Raji (cell line): ENCODE data around the gene BLOC1S6.

ENCODE experiments used
- POLR2A ChIP-seq: IDR thresholded peaks from 2 replicates; pipeline ENCODE4 v1.6.1; 2011; ENCODE audit warnings: low read depth, low read length, control low read depth; ENCODE audit not compliant: insufficient read depth

BLOC1S6 gene

DNA sequence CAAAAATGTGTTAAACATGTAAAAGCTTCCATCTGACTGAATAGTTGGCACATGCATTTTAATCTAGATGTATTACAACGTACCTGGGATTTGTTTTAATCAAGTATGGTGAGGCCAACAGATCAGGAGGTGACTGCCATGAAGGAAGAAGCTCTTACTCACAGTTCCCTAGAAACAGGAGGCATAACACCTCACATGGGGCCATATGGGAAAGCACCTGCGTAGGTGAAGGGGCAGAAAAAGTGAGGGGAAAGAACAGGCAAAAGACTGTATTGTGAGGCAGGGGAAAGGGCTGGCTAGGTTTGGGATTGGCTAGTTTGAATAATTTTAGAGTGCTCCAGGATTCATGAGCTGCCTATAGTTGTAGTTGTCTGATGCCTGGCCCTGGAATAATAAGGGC, 57.3 kb downstream of the BLOC1S6 start:
- no peak for TF ChIP-seq POLR2A

DNA sequence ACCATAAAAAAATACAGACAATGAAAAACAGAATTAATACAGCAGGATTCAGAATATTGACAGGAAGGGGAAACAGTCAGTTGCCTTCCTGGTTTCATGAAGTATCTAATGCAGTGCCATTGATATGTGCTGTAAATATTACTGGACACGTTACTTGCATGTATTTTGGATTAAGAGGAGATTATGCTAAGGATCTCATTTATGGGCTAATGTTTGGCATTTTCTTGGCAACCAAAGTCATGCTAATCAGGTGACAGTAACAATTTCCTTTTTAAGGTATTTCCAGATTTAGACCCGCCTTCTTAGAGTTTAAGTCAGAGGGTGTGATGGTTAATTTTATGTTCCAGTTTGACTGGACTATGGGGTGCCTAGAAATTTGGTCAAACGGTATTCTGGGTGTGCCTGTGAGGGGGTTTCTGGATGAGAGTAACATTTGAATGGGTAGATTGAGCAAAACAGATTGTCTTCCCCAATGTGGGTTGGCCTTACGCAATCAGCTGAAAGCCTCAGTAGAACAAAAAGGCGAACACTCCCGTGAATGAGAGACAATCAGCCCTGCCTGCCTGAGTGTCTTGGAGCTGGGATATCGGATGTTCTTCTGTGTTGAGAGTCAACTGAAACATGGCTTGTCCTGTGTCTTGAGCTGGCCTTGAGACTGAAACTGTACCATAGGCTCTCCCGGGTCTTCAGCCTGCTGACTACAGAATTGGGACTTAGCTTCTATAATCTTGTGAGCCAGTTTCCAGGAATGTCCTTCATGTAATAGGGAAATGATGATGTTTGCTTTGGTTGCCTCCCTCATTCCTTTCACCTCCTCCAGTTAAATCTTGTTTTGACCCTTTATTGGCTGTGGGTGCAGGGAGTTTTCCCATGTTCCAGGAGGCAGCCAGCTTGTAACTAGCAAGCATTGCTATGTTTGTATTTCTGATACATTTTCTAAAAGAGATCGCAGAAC, 58.1 kb downstream of the BLOC1S6 start:
- no peak for TF ChIP-seq POLR2A

DNA sequence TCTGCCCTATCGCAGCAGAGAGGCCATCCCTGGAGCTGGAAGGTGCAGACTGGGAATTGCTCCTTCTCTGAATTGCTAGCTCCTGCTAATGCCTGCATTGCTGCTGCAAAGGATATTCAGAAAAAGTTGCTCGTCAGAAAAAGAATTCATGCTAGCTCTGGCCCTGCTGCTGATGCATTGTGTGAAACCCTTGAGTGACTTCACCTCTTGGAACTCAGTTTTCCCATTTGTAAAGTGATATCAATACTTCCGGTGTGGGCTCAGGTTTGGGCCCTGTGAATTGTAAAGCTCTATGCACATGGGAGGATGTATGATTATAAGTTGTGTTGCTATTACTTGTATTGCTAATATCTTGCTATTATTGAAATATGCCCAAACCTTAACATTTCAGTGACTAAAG, 59.0 kb downstream of the BLOC1S6 start:
- TF ChIP-seq POLR2A, result no peak

DNA sequence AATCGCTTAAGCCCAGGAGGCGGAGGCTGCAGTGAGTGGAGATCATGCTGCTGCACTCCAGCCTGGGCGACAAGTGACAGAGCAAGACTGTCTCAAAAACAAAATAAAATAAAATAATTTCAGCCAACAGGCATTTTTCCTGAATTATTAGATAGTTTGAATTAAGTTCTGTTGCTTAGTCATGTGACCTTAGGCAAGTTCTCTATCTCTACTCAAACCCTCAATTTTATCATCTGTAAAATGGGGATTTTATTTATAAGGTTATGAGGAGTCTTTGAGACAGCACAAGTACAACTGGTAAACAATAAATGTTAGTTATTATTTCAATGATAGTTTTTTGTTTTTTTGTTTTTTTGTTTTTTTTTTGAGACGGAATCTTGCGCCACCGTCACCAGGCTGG, 60.6 kb downstream of the BLOC1S6 start:
- no peak for TF ChIP-seq POLR2A

DNA sequence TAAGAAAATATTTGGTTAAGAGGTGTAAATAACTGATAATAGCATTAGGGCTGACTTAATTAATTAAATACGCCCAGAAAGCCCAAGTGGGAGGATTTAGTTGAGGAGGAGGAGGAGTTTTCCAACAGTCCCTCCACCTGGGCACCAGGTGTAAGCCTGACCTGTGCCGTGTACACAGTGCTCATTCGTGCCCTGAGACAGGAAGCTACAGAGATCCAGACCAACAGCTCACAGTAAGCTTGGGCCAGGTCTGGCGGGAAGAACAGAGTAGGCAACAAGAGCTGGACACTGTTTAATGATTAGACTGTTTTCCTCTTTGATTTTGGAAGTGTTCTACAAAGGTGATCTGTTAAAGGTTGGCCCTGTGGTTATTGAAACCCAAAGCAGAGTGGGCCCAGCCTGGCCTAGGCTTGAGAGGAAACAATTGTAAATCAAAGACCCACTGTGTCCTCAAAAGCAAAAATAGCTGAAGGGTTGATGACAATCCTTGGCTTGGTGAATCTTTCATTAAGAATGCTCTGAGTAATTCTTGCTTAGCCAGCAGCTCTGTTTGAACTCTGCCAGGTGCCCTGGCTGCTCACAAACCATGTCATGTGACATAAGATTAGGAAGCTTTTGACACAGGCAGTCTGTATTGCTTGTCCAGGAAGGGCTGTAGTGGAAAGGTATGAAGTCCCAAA, 61.5 kb downstream of the BLOC1S6 start:
- no peak for TF ChIP-seq POLR2A

DNA sequence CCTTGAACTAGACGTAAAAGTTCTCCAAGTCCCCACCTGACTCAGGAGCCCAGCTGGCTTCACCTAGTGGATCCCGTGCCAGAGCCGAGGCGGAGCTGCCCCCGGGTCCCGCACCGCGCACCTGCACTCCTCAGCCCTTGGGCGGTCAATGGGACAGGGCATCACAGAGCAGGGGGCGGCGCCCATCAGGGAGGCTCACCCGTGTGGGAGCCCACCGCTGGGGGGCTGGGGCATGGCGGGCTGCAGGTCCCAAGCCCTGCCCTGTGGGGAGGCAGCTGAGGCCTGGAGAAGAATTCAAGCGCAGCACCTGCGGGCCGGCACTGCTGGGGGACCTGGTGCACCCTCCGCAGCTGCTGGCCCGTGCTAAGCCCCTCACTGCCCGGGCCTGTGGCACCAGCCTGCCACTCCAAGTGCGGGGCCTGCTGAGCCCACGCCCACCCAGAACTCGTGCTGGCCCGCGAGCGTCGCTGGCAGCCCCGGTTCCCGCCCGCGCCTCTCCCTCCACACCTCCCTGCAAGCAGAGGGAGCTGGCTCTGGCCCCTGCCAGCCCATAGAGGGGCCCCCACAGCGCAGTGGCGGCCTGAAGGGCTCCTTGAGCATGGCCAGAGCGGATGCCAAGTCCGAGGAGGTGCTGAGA, 63.8 kb downstream of the BLOC1S6 start:
- no peak for TF ChIP-seq POLR2A

DNA sequence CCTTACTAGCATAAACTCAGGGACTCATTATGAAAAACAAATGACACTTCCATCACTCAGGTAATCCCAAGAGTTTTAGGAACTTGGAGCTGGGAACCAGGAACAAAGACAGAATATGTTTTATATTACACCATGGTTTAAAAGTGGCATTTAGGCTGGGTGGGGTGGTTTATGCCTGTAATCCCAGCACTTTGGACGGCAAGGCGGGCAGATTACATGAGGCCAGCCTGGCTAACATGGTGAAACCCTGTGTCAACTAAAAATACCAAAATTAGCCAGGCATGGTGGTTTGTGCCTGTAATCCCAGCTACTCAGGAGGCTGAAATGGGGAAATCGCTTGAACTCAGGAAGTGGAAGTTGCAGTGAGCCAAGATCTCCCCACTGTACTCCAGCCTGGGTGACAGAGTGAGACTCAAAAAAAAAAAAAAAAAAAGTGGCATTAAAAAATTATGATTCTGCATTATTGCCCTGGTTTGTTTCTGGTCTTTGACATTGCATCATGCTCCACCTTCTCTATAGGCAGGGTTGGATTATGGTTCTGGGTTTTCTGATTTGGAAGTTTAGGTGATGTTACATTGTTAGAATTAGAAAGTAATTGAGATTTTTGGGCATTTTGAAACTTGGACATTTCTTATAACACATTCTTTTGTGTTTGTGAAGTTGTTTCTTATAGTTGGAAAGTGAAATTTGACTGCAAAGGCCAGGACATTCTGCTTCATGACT, 66.7 kb downstream of the BLOC1S6 start:
- no peak for TF ChIP-seq POLR2A

DNA sequence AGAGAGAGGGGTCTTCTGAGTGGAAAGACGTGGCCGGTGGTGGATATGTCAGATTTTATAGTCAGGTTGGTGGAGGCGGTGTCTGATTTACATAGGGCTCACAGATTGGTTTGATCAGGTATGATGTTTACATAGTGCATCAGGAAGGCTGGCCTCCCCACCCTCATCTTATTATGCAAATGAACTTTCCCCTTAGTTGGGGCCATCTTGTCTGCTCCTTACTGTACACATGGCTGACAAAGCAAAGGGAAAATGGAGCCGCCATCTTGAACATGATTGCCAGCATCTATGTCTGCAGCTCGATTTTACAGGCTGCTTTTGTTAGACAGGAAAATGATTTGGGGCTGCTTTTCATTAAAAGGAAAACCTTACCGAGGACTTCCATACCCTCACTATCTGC, 67.6 kb downstream of the BLOC1S6 start:
- no peak for TF ChIP-seq POLR2A

DNA sequence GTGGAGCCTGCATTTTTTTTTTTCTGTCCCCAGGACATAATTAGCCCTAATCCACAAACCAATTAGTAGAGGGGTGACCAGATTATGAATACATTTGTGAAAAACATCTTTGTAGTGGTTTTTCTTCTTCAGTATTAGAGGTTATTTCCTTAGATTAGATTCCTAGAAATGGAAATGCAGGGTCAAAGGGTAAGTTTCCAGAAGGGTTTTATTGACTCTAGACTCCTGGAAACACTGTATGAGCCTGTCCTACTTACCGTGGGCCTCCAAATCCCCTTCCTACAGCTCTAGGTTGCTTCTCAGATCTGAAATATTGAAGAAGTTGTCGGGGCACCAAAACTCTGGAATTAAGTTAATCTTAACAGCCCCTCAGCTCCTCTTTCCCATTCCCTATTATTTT, 70.1 kb downstream of the BLOC1S6 start:
- no peak for TF ChIP-seq POLR2A

DNA sequence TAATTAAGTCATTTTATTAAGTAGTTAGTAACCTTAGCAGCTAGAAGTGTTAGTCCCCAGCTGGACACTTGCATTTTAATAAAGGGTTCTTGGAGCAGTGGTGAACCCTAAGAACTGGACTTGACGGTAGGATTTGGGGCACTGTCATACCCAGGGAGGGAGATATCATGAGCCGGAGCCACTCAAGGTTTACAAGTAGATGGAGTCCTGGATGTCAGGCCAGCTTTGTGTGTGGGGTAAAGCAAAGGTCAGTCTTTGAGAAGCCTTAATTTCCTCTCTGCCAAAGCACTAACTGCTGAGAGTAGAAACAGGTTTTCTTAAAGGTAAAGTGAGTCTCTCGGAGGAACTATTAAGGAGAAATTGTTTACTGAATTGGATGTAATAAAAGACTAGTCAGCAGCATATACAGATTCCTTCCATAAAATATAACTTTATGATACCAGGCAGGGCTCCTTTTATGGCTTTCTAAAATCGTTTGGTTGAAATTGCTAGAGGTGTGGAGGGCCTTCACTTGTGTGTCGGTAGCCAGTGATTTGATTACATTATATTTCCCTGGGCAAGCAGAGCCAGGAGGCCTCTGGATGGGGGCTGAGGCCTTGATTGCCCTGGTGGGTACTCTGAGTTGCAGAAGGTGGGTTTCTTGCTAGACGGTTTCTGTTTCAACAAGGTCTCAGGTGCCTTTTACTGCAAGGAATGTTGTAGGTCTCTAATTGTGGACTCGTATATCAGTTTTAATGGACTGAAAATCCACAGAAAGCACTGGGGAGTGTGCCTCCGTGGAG, 70.8 kb downstream of the BLOC1S6 start:
- no peak for TF ChIP-seq POLR2A
